AG04450 (cell line): ENCODE data around the gene PDE6G. TPM values are rescaled to one million over a fixed set of nuclear protein-coding genes. Genes with fewer than 3 reads are reported as not detected.

Experiments
- CTCF ChIA-PET: fragments of 300-600, 350-600 bp; formaldehyde crosslinking; extraction: SDS; loops from one replicate; lab custom pipeline; 2022; ENCODE audit warnings: antibody characterized with exemption, inconsistent platforms; lab: Charles Lee
- POLR2A ChIA-PET: fragments of 350-600 bp; formaldehyde crosslinking; extraction: SDS; loops from one replicate; lab custom pipeline; 2021; ENCODE audit warnings: antibody characterized with exemption, inconsistent platforms; lab: Yijun Ruan, JAX
- DNase-seq: peaks from one replicate; pipeline ENCODE4 v3.0.0-alpha.2; 2011; ENCODE audit warnings: low read depth, low spot score
- H3K27ac ChIP-seq: one replicate; pipeline ENCODE4 v1.5.1; 2012; ENCODE audit warnings: low read depth, low read length, control low read depth
- H3K27me3 ChIP-seq: one replicate; pipeline ENCODE4 v1.6.0; 2012; ENCODE audit warnings: low read length; ENCODE audit not compliant: control insufficient read depth, insufficient read depth
- H3K4me3 ChIP-seq: 2 replicates; pipeline ENCODE4 v1.5.1; 2011; ENCODE audit warnings: mild to moderate bottlenecking, low read depth, low read length, control low read depth
- H3K9me3 ChIP-seq: 2 replicates; pipeline ENCODE4 v1.5.1; 2012; ENCODE audit warnings: low read length; ENCODE audit not compliant: control insufficient read depth, insufficient read depth
- CTCF ChIP-seq: IDR thresholded peaks from 2 replicates; pipeline ENCODE4 v1.5.1; 2011; ENCODE audit warnings: low read depth, low read length, control low read depth, inconsistent platforms
- polyA plus RNA-seq: library from polyadenylated mRNA; depleted of rRNA; stranded (reverse); fragments of >200 nt; gene quantifications from 2 replicates; pipeline ENCODE4 v1.2.3, GENCODE V29; 2011

The PDE6G gene
- polyA plus RNA-seq, 1 experiment, result 0.51 TPM

GRCh38 chr17:81664051-81664470, 7.7 kb upstream of the PDE6G start:
- Histone ChIP-seq H3K4me3 (no peak overlapping the region), H3K27ac (no peak overlapping the region), H3K9me3 (no peaks in the 10 kb centered on the region; the same call in 1 of the 2 replicates), H3K27me3 (no peaks in the 10 kb centered on the region)
- no peak for TF ChIP-seq CTCF
- DNase-seq, result no peak
- CTCF ChIA-PET, result no interaction called here
- POLR2A ChIA-PET, result no interaction called here

GRCh38 chr17:81662002-81662401, 5.7 kb upstream of the PDE6G start:
- POLR2A ChIA-PET, result interaction anchor here (0.6 to 0.9 kb wide), 2 partner anchors 21 to 274 kb away, joined by 3 read pairs; partner anchors contain the start of genes ARL16 and HGS

GRCh38 chr17:81660441-81660840, 4.1 kb upstream of the PDE6G start:
- no peaks in the 10 kb centered on the region for H3K27me3 ChIP-seq
- CTCF ChIA-PET, result no interaction called here
- H3K27ac ChIP-seq, result no peak overlapping the region
- POLR2A ChIA-PET, result interaction anchor here (0.6 kb wide), 1 partner anchor 33 kb away, joined by 3 read pairs; no protein-coding TSS in a partner anchor
- no peaks in the 10 kb centered on the region; the same call in 1 of the 2 replicates for H3K9me3 ChIP-seq
- H3K4me3 ChIP-seq, result no peak overlapping the region
- DNase-seq, result no peak
- TF ChIP-seq CTCF, result no peak

More at GRCh38 chr17:81662002-81662401, 5.7 kb upstream of the PDE6G start:
- no peak for TF ChIP-seq CTCF
- H3K4me3 ChIP-seq, result no peak overlapping the region
- H3K9me3 ChIP-seq, result no peaks in the 10 kb centered on the region; the same call in 1 of the 2 replicates
- no peak for DNase-seq
- CTCF ChIA-PET, result no interaction called here
- no peaks in the 10 kb centered on the region for H3K27me3 ChIP-seq
- no peak overlapping the region for H3K27ac ChIP-seq

GRCh38 chr17:81659038-81659437, 2.7 kb upstream of the PDE6G start:
- no peak for TF ChIP-seq CTCF
- CTCF ChIA-PET, result no interaction called here
- POLR2A ChIA-PET, result no interaction called here
- Histone ChIP-seq H3K27ac (no peak overlapping the region), H3K4me3 (no peak overlapping the region), H3K9me3 (no peaks in the 10 kb centered on the region; the same call in 1 of the 2 replicates), H3K27me3 (no peaks in the 10 kb centered on the region)
- no peak for DNase-seq

- TF ChIP-seq CTCF, result no peak
- Histone ChIP-seq H3K27me3 (no peaks in the 10 kb centered on the region), H3K27ac (no peak overlapping the region), H3K4me3 (no peak overlapping the region), H3K9me3 (no peaks in the 10 kb centered on the region; the same call in 1 of the 2 replicates)
- CTCF ChIA-PET, result no interaction called here
- no peak for DNase-seq
- POLR2A ChIA-PET, result interaction anchor here (0.6 kb wide), 1 partner anchor 55 kb away, joined by 7 read pairs; no protein-coding TSS in a partner anchor
Observed at GRCh38 chr17:81656835-81657234, 493 bp upstream of the PDE6G start.
